Dermis microvascular lymphatic vessel endothelial cell (primary cell): ENCODE data around the gene MEG3. TPM values are rescaled to one million over a fixed set of nuclear protein-coding genes. Genes with fewer than 3 reads are reported as not detected.
"Not testable (repeated sequence)": the region's sequence is repeated elsewhere in the genome, so short reads cannot be mapped to it uniquely, and the experiment has no call there.

ENCODE experiments used
- DNase-seq, 2 donors: peaks; one replicate each; pipeline versions ENCODE4 v3.0.0 to v3.0.0-alpha.2; 2010; ENCODE audit warnings: low read depth in 2 of 2
- total RNA-seq: library from RNA; depleted of rRNA; stranded (reverse); fragments of >200 nt; gene quantifications from 2 replicates; pipeline ENCODE4 v1.2.1, GENCODE V29; 2014

The MEG3 gene
- total RNA-seq, 1 donor from 2014 or later, result 1.2 TPM

DNA sequence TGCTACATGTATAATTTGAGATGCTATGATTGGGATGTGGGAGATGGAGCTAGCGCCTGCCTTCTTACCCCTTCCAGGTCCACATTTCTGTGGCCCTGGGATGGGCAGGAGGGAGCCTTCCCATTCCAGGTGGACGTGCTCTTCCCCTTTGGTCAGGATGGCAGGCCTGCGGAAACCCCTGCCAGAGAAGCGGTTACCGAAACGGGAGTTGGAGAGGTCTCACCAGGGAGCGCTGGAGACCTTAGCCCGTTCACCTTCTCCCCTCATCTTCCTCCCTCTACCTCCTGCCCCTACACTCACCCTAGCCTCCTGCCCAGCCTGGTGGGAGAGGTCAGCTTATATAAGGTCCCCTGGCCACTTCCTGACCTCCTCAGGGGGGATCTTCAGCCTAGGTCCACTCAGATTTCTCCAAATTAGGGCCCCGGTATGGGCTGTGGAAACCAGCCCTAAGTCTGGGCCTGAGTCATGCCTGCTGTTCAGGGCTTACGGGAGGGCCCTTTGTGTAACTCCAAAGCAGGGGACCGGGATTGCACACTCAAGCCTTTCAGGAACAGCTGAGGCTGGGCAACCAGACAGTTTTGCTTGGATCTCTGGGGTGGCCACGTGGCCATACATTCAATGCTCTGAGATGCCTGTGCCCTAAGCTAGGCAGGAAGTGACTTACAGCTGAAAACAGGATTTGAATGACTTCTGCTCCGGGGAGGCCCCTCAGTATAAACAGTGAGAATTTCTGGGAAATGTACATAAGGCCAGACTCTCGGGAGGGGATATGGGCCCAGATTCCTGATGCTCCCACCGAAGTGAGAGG is 10.2 kb upstream of the MEG3 start:
- DNase-seq, result peak in 1 of 2 donors; percentile 79

DNA sequence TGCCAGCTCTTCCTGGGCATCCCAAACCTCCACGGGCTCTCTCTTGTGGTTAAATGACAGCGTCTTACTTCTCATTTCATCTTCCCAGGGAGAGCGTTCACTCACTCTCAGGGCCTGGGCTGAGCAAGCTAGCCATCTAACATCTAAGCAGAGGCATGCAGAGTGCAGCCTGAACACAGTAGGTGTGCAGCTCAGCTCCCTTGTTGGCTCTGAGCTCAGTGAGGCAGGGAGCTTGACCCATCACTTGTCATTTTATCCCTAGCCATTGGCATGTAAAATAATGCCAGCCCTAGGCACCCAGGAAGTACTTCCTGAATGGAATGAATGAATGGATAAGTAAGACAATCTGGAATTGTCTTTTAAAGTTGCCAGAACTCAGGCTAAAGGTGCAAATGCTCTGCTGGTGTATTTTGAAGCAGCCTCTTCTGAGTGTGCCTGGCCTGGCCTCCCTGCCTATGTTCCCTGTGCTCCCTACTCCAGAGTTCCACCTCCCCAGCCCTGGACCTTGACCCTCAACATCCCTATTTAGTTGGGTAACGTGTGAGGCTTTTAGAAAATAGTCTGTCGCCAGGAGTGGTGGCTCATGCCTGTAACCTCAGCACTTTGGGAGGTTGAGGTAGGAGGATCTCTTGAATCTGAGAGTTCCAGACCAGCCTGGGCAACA is 9.5 kb upstream of the MEG3 start:
- DNase-seq, result no peak

DNA sequence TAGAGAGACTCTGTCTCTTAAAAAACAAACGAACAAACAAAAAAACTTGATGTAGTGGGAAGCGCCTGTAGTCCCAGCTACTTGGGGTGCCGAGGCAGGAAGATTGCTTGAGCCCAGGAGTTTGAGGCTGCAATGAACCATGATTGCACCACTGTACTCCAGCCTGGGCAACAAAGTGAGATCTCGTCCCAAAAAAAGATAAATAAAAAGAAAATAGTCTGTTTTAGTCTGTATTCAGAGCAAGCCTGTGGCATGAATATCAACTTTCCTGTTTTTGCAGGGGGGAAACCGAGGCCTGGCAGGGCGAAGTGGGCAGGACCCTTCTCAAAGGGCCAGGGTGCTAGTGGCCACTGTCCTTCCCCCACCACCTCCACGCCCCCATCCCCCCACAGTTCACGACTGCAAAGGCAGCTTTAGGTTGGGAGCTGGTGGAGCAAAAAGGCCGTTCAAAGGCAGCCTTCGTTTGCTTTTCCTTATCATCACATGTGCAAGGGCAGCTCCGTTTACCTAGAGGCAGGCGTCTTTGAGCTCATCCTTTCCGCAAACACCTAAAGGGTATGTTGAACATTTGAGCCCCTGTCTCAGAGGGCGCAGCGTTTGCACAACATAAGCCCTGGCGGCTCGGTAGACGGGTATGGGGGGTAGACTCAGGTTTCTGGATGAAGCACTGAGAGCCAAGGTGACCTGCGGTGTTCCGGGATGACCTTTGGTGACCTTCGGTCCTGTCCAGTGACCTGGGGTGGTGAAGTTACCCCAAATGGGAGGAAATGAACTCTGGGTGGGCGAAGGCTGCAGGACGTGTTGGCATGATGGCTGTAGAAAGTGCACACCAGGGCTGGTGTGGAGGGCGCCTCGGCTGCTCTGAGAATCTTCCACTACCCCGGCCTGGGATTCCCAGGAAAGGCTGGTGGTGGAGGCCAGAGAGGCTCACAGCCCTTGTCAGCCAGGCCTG is 8.7 kb upstream of the MEG3 start:
- DNase-seq, result no peak

DNA sequence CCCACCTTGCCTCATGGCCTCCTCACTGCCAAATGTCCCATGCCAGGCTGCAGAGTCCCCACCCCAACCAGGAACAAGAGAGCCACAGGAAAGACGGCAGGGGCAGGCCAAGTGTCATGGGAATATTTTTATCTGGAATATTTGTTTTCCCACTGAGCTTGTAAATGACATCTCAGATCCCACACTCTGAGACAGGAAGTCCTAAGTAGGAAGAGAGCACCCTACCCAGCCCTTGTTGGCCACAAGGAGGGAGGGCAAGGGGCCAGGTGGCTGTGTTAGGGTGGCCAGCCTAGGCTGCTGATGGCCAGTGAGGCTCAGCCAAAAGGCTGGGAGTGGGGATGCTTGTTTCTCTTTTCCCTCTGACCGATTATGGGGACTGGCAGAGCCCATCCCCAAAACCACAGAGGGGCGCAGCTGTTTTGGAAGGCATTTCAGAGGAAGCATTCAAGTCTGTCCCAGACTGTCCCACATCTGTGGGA is 7.7 kb upstream of the MEG3 start:
- DNase-seq, result no peak

DNA sequence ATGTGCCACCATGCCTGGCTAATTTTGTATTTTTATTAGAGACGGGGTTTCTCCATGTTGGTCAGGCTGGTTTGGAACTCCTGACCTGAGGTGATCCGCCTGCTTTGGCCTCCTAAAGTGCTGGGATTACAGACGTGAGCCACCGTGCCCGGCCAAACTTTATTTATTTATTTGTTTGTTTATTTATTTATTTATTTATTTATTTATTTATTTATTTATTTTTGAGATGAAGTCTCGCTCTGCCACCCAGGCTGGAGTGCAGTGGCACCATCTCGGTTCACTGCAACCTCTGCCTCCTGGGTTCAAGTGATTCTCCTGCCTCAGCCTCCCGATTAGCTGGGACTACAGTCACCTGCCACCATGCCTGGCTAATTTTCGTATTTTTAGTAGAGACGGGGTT is 7.0 kb upstream of the MEG3 start:
- DNase-seq, result not testable (repeated sequence)

DNA sequence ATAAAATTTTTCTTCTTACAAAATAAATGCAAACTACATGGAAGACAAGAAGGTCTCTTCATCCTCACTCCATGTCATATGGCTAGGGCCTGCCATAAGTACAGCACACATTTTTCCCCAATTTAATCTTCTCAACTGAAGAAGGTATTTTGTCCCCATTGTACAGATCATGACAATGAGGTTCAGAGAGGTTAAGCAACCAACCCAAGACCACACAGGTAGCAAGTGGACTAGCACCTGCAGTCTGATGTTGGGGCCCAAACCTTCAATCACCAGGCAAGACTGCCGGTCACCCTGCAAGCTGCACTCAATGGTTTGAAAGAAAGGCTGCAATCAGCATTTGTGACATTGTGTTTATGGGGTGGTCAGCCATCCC is 6.5 kb upstream of the MEG3 start:
- DNase-seq, result no peak

DNA sequence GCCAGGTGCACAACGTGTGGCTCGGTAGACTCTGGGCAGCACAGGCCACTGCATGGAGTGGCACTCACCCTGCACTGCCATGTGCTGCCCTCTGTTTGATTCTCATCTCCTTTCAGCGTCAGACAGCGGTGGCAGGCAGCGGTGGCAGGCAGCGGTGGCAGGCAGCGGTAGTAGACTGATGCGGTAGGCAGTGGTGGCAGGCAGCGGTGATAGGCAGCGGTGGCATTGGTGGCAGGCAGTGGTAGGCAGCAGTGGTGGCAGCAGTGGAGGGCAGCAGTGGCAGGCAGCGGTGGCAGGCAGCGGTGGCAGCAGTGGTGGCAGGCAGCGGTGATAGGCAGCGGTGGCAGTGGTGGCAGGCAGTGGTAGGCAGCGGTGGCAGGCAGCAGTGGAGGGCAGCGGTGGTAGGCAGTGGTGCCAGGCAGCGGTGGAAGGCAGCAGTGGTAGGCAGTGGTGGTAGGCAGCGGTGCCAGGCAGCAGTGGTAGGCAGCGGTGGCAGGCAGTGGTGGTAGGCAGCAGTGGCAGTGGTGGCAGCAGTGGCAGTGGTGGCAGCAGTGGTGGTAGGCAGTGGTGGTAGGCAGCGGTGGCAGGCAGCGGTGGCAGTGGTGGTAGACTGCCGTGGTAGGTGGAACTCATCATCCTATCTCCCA is 6.0 kb upstream of the MEG3 start:
- no peak for DNase-seq

DNA sequence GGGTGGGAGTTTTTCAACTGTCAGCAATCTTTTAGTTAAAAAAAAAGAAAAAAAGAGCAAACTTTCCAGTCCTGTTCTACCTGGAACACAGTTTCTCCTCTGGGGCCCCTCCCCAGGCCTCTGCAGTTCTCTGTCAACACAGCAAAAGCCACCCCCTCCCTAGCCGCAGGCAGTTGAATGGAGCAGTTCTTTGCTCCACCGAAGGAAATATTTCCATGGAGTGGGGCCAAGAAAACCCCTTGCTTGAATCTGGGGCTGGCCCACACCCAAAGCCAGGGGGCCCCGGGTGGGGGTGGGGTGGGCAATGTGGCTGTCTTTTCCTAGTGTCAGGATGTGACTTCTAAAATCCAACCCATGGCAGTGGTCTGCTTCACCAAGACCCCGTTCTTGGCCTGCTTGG is 5.0 kb upstream of the MEG3 start:
- DNase-seq, result no peak

DNA sequence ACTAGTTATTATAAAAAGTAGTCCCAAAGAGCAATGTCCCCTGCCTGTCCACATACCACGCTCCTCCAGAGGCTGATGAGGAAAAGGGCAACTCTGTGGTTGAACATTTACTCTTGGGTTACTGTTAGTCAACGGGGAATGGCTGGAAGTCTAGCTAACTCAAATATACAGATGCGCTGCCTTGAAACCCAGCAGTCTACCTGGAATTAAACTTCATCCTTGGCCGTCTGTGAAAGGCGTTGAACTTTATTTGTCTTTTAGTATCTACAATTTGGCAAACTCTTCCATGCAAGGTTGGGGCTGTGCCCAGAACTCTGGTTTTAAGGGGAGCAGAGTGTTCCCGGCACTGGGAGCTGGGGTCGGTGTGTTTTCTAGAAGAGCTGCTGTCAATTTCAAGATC is 3.9 kb upstream of the MEG3 start:
- no peak for DNase-seq

DNA sequence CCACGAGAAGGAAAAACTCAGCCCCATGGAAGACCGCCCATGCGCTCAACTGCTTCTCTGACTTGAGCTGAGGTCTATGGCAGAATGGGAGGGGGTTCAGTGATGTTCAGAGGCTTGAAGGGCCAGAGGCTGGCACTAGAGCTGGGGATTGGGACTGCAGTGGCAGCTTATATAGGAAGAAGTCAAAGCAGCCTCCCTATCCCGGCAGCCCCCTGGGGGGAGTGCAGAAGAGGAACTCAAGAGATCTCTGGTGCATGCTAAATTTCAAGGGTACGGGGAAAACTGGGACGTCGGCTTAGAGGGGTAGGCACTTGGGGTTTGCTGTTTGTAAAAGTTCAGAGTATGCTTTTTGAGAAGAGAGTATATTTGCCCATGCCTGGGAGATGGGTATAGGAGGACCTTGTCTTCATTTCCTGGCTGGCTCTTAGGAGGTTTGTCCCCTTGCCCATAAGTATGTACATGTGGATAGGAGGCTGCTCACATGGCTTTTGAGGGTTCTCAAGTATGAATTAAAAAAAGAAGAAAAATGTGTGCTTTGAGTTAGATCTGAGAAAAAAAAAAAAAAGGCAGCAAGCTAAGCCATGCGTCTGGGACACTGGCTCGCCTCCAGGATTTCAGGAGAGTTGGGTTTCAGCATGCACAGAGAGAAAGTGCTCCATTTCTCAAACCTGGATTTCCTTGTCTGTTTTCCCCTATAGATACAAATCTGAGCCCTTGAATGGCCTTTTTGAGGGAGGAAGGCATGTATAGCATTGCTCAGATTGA is 3.2 kb upstream of the MEG3 start:
- no peak for DNase-seq

DNA sequence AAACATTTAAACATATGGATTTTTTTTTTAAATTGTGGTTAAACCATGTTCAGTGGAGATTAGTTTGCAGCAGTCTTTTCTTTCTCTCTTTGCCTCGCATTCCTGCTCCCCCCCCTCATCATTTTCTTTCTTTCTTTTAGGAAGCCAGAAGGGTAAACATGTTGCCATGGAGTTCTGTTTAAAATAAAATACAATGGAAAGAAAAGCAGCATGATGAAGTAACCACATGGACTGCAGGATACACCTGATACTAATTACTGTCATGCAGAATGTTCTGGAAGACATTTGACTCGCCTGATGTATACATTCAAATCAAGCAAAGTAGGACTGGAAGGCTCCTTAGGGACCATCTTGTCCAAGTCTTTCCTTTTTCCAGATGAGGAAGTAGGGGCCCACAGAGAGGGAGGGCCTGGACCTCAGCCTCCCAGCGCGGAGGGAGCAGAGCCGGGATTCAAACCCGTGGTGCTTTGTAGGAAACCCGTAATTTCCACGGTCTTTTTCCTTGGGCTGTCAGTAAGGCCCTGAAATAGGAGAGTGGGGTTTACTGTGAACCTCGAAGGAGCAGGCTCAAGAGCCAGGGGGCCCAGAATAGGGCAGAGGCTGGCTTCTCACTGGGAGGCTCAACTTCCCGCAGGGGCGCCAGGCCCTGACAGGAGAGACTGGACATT is 2.4 kb upstream of the MEG3 start:
- no peak for DNase-seq

DNA sequence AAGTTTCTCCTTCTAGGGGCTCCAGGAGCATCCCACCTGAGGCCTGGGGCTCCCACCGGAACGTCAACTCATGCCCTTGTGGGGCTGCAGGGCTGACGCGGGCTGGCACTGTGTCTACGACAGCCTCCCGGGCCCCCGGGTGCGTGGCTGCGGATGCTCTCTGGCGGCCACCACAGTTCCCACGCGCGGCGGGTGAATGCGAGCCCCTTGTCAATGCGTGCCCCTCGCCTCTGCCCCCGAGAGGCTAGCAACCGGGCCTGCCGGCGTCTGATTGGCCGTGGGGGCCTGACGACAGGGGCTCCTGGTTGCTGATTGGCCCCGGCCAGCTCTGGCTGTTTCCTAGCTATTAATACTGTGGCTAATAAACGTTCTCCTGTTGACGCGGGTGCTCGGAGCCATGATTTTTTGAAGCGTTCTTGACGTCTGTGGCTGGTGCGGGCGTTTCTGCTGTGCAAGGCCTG is 1.8 kb upstream of the MEG3 start:
- DNase-seq, result peak; percentile 24 to 74

DNA sequence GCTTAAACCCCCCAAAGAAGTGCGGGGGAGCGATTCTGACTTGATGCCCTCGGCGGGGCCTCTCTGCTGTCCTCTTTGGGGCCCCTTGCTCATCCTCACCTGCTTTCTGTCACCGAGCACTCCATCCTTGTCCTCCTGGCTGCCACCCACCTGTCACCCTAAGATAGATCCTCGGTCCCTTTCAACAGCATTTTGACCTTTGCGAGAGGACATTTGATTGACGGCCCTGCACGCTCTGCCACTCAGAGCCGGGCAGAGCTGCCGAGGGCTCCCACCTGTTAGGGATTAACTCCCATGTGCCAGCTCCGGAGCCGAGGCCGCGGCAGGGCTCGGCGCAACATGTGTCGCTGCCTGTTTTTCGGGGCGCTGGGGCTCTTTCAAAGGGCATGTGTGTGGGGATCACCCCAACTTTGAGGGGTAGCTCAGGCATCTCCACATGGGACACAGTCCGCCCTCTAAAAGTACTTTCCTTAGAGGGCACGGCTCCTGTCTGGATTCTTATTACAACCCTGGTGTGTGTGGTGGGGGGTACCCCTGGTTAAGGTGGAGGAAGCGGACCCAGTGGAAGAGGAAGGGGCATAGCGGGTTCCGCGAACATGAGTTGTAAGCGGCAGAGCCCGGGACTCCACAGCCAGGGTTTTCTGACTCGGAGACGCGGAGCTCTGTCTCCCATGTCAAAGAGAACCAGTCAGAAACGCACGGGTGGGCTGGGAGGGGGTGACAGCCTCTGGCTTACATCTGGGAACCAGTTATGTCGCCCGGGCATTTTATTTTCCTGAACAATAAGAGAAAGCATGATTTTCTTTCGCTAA is 811 bp upstream of the MEG3 start:
- no peak for DNase-seq

DNA sequence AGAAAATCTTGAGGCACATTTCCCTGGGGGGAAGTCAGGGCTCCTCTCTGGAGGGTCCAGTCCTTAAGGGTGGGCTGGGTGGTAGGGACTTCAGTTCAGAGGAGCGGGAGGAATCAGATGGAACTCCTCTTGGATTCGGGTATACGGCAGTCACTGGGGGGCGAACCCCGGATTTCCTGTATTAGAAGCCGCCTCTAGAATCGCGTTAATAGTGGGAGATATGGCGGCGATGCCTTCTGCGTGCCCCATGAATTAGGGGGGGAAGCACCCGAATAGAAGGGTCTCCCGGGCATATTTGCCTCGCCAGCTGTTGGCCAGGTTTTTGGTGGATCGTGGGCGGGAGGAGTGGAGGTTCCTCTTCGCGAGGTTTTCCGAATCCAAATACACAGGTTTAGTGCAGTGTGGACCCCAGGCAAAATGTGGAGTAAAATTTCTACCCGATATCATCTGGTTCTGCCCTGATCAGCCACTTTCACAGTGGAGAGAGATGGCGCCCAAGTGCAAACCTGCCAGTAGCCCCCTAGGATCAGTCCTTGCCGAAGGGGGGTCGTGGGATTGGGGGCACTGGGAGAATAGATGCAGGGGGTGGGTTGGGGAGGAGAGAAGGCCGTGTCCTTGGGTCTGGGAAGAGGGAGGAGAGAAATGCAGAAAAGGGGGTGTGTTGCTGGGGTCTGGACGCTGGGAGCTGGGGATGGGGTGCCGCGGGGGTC is 628 bp downstream of the MEG3 start:
- peak in 1 of 2 donors; percentile 20 for DNase-seq

DNA sequence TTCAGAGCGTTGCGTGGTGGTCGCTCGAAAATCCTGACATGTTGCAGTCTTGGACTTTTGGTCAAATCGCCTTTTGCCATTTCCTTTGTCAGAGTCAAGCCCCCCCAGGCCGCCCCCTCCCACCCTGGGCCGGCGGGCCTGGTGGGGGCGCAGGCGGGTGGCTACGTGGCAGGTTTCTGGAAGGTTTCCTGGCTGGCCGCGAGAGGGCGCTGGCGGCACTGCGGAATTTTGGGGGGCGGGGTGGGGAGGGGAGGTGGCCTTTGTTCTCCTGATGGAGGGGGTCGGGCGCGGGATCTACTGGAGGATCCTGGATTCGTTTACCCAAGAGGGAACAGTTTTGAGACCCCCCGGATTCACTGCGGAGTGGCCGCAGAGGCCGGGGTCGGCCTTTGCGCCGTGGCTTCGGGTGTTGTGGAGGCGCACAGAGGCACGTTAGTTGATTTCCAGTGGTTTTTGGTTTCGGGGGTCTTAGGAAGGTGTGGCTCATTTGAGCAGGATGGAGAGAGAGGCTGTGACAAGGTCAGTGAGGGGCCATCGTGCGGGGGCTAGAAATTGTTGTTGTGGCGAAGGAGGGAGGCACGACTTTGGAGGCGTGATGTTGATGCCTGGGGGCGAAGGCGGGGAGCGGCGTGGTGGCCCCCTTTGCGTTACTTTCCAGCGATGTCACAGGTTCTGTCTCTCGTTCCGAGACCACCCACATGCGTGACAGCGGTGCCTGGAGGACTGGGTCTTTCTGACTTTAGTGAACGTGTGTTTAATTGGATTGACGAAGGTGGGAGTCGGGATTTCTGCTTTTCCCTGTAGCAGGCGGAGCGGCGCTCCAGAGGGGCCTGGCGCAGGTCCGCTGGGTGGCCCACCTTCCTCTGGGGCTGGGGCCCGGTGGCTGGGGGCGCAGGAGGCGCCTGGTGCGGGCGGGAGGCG is 1.4 kb downstream of the MEG3 start:
- DNase-seq, result peak in 1 of 2 donors; percentile 42

DNA sequence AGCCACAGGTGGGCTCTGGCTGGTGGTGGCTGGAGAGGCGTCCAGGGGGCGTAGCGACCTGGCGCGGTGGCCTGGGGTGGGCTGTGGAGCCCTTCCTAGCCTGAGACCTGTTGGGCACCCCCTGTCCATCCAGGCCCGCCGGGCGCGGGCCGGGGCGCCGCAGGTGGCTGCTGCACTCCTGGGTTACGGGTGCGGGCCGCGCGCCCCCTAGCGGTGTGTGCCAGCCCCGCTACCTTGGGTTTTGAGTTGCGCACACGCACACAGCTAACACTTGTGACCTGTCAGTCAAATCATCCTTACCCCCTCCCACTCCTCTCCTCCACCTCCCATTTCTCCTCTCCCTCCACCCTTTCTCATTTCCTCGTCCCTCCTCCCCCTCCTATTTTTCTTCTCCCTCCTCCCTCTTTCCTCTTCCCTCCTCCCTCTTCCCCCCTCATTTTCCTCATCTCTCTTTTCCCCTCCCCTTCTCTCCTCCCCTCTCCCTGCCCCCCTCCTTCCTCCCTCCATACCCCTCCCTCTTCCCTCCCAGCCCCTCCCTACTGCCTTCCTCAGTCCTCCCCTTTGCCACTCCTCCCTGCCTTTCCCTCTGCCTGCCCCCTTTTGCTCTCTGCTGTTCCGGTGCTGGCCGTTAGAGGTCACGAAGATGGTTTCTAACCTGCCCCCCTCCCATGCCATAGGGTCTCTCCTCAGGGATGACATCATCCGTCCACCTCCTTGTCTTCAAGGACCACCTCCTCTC is 2.3 kb downstream of the MEG3 start:
- DNase-seq, result peak in 1 of 2 donors; percentile 75

DNA sequence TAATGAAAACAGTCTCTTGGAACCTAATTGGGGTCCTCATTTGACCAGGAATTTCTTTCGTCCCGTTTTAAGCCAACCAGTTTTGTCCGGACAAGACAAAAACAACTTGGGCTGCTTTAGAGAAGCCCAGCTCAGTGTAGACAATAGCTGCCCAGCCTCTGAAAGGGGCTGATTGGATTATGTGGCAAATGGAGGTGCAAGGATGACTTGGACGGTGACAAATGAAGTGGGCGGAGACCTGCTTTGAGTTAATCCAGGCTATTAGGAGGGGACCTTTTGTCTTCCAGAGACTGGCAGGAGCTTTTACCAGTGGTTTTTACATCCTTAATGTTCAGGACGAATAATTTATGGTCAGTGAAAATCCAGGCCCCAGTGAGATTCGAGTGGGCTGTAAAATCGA is 4.8 kb downstream of the MEG3 start:
- no peak for DNase-seq
